GM13976 (cell line): ENCODE measurements around the gene IFT80.

Experiments
- DNase-seq: peaks from one replicate; pipeline ENCODE4 v3.0.0; 2012; ENCODE audit warnings: low spot score
- in situ Hi-C: fragments of 300-500 bp; cut with MboI; formaldehyde crosslinking; loops from one replicate; pipeline ENCODE4 v1.12.0; 2022; ENCODE audit warnings: low sequenced_read_pairs, mixed read lengths, inconsistent platforms; ENCODE audit not compliant: unreplicated experiment
- TF ChIP-seq, protein P1 (sequence below): IDR thresholded peaks from 2 replicates; pipeline ENCODE4 v1.5.1; 2012; ENCODE audit warnings: borderline replicate concordance, mild to moderate bottlenecking; ENCODE audit not compliant: insufficient read depth; ENCODE audit errors: extremely low read depth, missing control alignments, control extremely low read depth

Gene IFT80

DNA sequence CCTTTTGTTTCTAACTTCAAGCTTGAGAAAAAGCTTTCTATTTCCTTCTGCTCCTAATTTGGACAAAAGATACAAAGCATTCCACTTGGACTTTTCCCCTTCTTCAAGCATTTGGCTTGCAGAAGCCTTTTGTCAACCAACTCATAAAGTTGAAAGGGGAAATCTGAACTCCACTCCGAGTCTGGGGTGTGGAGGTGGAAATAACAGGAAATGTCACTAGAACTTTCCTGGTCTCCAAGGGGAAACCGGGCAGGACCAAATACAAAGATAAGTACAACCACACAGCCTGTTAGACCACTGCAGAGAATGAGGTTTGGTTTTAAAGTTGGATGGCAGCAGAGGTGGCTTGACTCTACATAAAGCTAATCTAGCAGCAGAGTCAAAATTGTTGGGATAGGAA is 178.0 kb downstream of the IFT80 start:
- no peak for DNase-seq
- TF ChIP-seq, protein P1, sequence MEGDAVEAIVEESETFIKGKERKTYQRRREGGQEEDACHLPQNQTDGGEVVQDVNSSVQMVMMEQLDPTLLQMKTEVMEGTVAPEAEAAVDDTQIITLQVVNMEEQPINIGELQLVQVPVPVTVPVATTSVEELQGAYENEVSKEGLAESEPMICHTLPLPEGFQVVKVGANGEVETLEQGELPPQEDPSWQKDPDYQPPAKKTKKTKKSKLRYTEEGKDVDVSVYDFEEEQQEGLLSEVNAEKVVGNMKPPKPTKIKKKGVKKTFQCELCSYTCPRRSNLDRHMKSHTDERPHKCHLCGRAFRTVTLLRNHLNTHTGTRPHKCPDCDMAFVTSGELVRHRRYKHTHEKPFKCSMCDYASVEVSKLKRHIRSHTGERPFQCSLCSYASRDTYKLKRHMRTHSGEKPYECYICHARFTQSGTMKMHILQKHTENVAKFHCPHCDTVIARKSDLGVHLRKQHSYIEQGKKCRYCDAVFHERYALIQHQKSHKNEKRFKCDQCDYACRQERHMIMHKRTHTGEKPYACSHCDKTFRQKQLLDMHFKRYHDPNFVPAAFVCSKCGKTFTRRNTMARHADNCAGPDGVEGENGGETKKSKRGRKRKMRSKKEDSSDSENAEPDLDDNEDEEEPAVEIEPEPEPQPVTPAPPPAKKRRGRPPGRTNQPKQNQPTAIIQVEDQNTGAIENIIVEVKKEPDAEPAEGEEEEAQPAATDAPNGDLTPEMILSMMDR: no peak
- in situ Hi-C loops: no loop called here

DNA sequence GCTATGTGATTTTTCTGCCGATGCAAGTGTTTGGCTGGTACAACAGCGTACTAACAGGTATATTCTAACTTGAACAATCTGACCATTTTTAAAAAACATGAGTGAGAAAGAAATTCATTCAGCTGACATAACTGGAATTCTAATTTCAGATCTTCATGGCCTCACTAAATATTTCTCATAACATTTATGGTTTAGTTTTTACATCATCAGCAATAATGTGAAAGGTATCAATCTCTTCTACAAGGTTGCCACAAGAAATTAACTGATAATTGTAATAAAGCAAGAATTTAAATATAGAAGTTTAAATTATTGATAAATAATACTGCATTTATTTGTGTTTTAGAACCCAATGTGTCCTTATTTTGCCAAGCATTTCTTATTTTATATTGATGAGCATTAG is 179.0 kb downstream of the IFT80 start:
- DNase-seq: no peak
- TF ChIP-seq, protein P1: no peak
- in situ Hi-C loops: no loop called here

DNA sequence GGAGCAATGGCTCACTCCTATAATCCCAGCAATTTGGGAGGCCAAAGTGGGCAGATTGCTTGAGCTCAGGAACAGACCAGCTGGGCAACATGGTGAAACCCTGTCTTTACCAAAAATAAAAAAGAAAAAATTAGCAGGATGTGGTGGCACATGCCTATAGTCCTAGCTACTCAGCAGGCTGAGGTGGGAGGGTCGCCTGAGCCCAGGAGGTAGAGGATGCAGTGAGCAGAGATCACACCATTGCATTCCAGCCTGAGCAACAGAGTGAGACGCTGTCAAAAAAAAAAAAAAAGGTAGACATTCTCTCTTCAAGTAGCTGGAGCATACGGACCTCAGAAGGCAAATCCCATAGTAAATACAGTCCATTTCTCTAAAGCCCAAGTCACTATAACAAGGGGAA is 180.9 kb downstream of the IFT80 start:
- TF ChIP-seq, protein P1: no peak
- in situ Hi-C loops: no loop called here
- no peak for DNase-seq

DNA sequence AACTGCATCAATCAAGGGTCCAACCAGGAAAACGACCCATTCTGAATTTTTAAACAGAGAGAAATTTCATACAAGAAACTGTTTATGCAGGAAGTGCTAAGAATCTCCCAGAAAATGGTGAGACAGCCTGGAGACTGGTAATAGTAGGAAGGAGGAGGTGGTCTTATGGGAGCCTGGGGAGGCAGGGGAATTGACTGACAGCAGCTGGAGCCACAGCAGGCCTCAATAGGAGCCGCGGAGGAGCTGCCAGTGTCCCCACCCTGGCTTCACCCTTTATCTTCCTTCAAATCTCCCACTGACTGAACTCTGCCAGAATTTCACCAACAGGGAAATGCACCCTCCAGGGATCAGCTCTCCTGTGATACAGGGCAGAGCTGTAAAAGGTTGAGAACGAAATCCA is 181.3 kb downstream of the IFT80 start:
- in situ Hi-C loops: no loop called here
- TF ChIP-seq, protein P1: no peak
- no peak for DNase-seq

DNA sequence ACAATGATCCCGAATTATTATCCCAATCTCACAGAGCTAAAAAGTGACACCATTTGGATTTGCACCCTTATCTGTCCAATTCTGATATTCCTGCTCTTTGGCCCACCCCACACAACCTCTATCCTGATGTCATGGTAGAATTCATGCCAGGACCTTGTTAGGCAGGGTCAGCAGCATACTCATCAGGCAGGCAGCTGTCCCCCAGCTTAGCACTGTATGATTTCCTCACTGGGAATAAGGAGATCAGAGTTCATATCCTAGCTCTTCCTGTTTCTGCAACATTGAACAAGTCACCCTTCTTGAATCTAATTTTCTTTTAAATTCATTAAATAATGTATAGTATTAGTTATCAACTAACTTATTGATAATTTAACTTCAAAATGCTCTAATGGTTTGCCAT is 185.8 kb downstream of the IFT80 start:
- TF ChIP-seq, protein P1: no peak
- in situ Hi-C loops: no loop called here
- no peak for DNase-seq

DNA sequence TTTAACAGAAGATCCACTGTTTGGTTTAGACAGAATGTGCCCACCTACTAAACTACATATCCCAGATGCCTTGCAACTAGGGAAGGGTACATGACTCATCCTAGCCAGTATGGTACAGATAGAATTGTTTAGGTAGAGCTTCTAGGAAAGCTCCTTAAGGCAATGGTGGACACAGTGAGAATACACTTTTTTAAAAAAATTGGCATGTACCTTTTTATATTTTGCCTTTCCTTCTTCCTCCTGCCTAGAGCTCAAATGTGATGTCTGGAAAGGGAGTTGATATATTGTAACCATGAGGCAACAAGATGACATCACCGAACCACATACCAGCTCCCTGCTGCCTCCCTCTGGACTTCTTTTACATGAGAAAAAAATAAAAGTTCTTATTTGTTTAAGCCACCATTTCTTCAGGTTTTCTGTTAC is 188.2 kb downstream of the IFT80 start:
- TF ChIP-seq, protein P1: no peak
- in situ Hi-C loops: no loop called here
- DNase-seq: no peak

DNA sequence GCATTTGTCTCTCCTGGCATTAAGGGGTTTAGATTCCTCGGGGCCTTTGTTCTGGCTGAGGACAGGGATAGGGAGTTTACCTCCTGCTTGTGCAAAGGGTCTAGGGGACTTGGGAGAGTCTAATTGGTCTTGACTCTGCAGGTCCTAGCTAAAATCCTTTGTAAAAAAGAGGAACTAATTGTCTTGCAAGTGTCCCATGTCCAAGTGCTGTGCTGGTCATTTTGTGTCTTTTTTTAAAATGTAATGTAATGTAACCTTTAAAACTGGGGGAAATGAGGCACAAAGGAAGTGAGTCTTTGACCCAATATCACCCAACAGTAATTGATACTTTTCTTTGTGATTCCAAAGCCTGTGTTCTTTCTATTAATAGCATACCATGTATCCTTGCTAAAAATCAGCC is 188.7 kb downstream of the IFT80 start:
- in situ Hi-C loops: no loop called here
- TF ChIP-seq, protein P1: no peak
- no peak for DNase-seq
